Measurements from ENCODE around the gene ASCC1. TPM values are rescaled to one million over a fixed set of nuclear protein-coding genes. Genes with fewer than 3 reads are reported as not detected.
"Not testable (repeated sequence)": the region's sequence is repeated elsewhere in the genome, so short reads cannot be mapped to it uniquely, and the experiment has no call there.

The ASCC1 gene
- total RNA-seq, 1 donor = 41.0 TPM

GRCh38 chr10:72140850-72141249, 75.2 kb downstream of the ASCC1 start:
- TF ChIP-seq, protein P1, sequence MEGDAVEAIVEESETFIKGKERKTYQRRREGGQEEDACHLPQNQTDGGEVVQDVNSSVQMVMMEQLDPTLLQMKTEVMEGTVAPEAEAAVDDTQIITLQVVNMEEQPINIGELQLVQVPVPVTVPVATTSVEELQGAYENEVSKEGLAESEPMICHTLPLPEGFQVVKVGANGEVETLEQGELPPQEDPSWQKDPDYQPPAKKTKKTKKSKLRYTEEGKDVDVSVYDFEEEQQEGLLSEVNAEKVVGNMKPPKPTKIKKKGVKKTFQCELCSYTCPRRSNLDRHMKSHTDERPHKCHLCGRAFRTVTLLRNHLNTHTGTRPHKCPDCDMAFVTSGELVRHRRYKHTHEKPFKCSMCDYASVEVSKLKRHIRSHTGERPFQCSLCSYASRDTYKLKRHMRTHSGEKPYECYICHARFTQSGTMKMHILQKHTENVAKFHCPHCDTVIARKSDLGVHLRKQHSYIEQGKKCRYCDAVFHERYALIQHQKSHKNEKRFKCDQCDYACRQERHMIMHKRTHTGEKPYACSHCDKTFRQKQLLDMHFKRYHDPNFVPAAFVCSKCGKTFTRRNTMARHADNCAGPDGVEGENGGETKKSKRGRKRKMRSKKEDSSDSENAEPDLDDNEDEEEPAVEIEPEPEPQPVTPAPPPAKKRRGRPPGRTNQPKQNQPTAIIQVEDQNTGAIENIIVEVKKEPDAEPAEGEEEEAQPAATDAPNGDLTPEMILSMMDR (IDR thresholded peaks at IDR 0.05; ENCODE audit: insufficient read depth, low read depth, low read length) = no peak
- H3K4me3 ChIP-seq (ENCODE audit: low read depth, low read length) = no peak overlapping the region
- no peak for DNase-seq (ENCODE audit: low read depth)

GRCh38 chr10:72140174-72140573, 75.9 kb downstream of the ASCC1 start:
- DNase-seq (ENCODE audit: low read depth) = no peak
- TF ChIP-seq, protein P1 (IDR thresholded peaks at IDR 0.05; ENCODE audit: insufficient read depth, low read depth, low read length) = no peak

DNA sequence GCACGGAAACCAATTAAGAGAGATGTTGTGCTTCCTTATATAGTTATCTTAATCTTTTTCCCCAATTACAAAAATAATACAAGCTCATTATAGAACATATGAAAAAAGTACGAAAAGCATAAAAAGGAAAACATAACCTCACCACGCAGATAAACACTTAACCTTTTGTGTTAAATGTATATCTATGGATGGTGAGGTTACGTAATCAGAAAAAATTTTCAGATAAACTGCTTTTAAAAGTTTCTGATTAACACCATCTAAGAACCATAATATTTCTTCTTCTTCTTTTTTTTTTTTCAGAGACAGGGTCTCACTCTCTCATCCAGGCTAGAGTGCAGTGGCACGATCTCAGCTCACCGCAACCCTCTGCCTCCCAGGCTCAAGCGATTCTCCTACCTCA, 78.5 kb downstream of the ASCC1 start:
- no peak overlapping the region for H3K4me3 ChIP-seq (ENCODE audit: low read depth, low read length)
- TF ChIP-seq, protein P1 (IDR thresholded peaks at IDR 0.05; ENCODE audit: insufficient read depth, low read depth, low read length) = no peak
- DNase-seq (ENCODE audit: low read depth) = no peak

More at GRCh38 chr10:72140174-72140573, 75.9 kb downstream of the ASCC1 start:
- no peak overlapping the region for H3K4me3 ChIP-seq (ENCODE audit: low read depth, low read length)

DNA sequence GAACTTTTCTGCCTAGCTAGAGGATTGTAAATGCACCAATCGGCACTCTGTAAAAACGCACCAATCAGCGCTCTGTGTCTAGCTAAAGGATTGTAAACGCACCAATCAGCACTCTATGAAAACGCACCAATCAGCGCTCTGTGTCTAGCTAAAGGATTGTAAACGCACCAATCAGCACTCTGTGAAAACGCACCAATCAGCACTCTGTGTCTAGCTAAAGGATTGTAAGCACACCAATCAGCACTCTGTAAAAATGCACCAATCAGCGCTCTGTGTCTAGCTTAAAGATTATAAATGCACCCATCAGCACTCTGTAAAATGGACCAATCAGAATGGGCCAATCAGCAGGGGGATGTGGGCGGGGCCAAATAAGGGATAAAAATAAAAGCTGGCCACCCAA, 79.9 kb downstream of the ASCC1 start:
- DNase-seq (ENCODE audit: low read depth) = not testable (repeated sequence)

DNA sequence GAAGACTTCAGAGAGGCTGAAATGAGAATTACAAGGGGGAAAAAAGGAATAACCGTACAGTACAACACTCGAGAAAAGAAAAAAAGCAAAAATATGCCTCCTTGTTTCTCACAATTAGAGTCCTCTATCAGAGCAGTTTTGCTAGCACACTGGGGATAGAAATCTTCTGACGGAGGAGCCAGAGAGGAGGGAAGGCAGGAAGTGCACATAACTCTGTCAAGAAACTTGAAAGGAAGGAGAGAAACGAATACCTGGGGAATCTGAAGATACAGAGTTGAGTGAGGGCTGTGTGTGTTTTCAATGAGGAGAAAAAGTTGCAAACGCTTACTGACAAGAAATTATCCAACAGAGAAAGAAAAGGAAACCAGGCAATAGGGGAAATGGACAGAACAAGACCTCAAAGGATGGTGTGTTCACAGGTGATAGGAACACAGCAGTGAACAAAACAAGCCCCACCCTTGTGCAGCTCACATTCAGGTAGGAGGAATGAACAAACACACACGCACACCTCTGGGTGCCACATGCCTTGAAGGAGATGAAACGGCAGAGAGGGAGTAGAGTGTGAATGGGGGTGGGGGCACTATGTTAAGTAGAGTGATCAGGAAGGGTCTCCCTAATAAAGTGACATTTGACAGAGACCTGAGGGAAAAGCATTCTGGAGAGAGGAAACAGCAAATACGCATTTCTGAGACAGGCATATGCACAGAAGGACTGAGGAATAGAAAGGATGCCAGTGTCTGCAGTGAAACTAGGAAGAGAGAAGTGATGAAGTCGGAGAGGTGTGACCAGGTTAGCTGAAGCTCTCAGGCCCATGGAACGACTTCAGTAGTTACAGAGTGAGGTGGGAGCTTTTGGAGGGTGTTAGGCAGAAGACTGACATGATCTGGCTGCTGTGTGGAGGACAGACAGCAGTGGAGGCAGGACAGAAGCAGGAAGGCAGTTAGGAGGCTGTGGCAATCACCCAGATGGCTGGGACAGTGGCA, 81.0 kb downstream of the ASCC1 start:
- no peak for DNase-seq (ENCODE audit: low read depth)
- no peak overlapping the region for H3K4me3 ChIP-seq (ENCODE audit: low read depth, low read length)
- TF ChIP-seq, protein P1 (IDR thresholded peaks at IDR 0.05; ENCODE audit: insufficient read depth, low read depth, low read length) = no peak

More for the DNA sequence above, 79.9 kb downstream of the ASCC1 start:
- not testable (repeated sequence) for H3K4me3 ChIP-seq (ENCODE audit: low read depth, low read length)

DNA sequence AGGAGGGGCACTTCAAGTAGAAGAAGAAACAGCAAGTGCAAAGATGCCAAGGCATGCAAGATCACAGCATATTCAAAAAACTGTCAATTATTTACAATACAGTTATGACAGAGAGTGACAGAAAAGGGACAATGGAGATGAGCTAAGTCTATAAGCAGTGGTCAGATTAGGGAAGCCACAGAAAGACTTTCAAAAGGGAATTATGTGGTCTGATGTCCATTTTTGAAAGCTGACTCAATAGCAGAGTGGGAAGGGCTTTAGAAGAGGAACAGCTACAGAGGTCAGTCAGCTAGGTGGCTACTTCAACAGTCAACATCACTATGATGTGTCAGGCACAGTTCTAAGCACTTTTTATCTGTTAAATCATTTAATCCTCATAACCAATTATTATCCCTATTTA, 82.6 kb downstream of the ASCC1 start:
- DNase-seq (ENCODE audit: low read depth) = peak; percentile 71
- H3K4me3 ChIP-seq (ENCODE audit: low read depth, low read length) = no peak overlapping the region
- TF ChIP-seq, protein P1 (IDR thresholded peaks at IDR 0.05; ENCODE audit: insufficient read depth, low read depth, low read length) = no peak

- TF ChIP-seq, protein P1 (IDR thresholded peaks at IDR 0.05; ENCODE audit: insufficient read depth, low read depth, low read length) = no peak
- H3K4me3 ChIP-seq (ENCODE audit: low read depth, low read length) = no peak overlapping the region
Observed at GRCh38 chr10:72132854-72133253, 83.2 kb downstream of the ASCC1 start.

More at GRCh38 chr10:72132854-72133253, 83.2 kb downstream of the ASCC1 start:
- no peak for DNase-seq (ENCODE audit: low read depth)

All from fibroblast of villous mesenchyme (primary cell).